GM21528 (cell line): ENCODE results near the gene TNPO1.
A peak's percentile ranks its signal among the peaks of the same experiment; 100 is the strongest.

Experiments
- ATAC-seq: cut with Tn5 transposase; IDR thresholded peaks from one replicate; pipeline ENCODE4 v1.9.1; 2021; ENCODE audit warnings: mild to moderate bottlenecking, moderate library complexity; ENCODE audit not compliant: unreplicated experiment, low FRiP score

Gene TNPO1

DNA sequence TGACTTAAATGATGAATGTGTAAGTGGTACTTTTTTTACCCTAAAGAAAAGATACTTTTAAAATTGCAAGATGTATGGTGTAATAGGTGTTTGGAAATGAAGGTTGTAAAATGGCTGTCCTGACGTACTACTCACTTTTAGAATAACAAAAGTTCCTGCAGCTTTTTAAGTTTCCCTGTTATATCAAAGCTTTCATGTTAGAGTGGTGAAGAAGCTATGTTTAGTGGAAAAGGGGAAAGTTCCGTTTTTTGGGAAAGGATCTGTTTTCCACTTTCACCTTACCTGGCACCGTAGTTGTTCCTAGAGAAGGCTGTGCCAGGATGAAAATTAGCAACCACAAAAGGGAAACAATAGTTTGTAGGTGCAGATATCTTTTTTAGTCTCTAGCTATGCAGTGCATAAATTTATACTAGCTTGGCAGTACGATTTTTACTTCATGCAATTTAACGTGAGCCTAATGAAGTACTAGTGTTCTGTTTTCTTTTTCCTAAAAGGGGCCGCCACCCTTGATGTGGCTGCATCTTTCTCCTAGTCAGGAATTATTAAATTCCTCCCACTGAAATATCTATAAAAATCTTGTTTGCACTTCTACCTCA lies 1.3 kb downstream of the TNPO1 start:
- ATAC-seq = no peak

DNA sequence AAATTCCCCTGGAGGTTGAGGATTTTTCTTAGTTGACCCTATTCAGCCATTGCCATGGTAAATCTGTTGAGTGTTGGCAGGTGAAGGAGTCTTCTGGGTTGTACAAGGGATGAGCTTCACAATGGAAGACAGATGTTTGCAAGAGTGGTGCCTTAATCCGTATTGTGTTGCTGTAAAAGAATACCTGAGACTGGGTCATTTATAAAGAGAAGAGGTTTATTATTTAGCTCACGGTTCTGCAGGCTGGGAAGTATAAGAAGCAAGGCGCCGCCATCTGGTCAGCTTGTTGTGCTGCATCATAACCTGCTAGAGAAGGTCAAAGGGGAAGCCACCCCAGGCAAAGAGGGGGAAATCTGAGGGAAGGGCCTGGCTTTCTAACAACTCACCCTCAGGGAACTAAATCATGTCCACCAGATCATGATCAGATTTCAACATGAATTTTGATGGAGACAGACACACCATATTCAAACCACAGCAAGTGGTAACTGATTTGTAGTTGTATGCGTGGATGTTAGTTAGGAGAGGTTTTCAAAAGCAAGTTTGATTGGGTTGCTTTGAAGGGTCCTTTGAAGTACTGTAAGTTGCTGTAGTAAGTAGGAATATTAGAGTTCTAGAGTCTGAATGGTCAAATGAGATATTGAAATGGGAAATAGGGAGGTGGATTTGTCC lies 2.5 kb downstream of the TNPO1 start:
- ATAC-seq = no peak

DNA sequence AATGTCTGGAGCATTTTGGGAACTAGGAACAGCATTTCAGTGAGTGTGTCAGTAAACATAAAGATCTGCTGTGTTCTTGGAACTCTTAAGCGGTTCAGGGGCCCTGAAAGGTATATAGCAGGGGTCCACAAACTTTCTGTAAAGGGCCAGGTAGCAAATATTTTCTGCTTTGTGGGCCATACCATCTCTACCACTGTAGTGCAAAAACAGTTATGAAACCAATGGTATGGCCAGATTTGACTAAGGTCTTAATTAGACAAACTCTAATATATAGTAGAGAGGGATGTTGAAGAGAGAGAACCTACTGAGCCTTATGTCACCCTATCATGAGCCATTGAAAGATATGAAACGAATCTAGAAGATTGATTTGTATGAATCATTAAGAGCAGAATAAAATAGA lies 5.3 kb downstream of the TNPO1 start:
- ATAC-seq = no peak

GRCh38 chr5:72822944-72823343 lies 6.5 kb downstream of the TNPO1 start:
- ATAC-seq = no peak

GRCh38 chr5:72829707-72830106 lies 13.2 kb downstream of the TNPO1 start:
- ATAC-seq = no peak

DNA sequence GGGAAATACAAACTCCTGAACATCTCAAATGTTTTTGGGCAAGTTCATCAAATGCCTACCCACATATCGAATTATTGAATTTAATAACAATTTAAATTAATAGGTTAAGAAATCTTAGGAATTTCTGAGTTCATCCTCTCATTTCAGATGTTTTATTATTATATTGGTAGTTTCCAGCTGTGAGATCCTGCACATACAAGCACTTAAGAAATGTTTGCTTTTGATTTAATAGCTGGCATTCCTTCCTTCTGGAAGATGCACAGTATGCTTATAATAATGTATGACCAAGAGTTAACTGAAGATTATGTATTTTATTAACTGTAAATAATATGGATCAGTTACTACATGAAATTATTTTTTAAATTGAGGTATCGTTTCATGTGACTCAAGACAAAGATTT lies 13.9 kb downstream of the TNPO1 start:
- no peak for ATAC-seq

DNA sequence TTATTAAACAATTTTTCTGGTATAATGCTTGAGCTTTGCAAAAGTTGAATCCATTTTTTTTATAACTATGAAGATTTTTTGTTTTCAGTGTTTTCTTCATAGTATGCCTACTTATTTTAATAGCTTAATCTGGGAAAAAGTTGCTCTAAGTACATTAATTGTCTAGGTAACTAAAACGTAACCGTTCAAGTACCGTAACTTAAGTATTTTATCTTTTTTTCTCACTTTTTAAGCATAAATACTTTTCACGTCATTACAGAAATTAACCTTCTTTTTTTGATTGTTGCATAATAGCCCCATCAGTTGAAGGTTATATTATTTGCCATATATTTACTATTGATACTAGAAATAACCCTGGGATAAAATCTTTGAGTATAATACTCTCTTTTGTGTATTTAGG lies 15.2 kb downstream of the TNPO1 start:
- no peak for ATAC-seq

DNA sequence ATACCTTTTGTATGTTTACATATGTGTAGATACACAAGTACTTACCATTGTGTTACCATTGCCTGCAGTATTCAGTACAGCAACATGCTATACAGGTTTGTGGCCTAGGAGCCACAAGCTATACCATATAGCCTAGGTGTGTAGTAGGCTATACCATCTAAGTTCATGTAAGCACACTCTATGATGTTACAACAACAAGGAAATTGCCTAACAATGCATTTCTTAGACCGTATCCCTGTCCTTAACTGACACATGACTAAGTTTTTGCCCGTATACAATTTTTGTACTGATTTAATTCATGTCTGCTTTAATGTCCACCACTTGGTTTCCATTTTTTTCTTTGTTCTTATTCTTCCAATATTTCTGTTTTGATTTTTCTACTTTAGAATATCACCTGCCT lies 18.5 kb downstream of the TNPO1 start:
- ATAC-seq = no peak

DNA sequence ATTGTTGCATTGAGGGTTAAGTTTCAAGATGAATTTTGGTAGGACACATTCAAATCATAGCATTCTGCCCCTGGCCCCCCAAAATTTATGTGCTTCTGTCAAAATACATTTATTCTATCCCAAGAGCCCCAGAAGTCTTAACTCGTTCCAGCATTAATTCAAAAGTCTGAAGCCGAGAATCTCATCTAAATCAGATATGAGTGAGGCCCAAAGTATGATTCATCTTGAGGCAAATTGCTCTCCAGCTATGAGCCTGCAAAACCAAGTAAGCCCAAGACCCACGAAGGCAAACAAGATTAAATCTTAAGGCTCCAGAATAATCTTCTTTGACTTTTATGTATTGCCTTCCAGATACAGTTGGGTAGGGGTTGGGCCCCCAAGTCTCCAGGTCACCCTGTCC lies 19.2 kb downstream of the TNPO1 start:
- no peak for ATAC-seq

GRCh38 chr5:72836810-72837209 lies 20.3 kb downstream of the TNPO1 start:
- no peak for ATAC-seq

- no peak for ATAC-seq
These were observed 21.1 kb downstream of the TNPO1 start for GRCh38 chr5:72837524-72838096.

- no peak for ATAC-seq
These were observed 23.6 kb downstream of the TNPO1 start for GRCh38 chr5:72840041-72840440.

GRCh38 chr5:72841756-72842535 lies 25.5 kb downstream of the TNPO1 start:
- ATAC-seq = no peak

DNA sequence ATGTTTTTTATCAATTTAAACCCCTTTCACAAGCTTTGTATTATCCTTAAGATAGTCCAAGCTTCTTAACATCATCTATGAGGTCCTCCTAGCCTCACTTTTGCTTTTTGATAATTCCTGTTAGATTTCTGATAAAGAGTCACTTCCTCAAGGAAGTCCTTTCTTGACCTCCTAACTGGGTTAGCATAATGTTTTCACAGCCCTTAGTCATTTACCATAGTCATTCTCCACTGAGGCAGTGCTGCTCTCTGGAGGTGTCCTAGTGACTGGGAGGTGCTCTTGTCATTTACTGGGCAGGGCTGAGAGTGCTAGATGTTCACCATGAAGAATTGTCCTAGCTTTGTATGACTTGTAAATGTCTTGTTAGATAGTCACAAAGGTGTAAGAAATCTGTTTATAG lies 26.4 kb downstream of the TNPO1 start:
- ATAC-seq = no peak

- no peak for ATAC-seq
These were observed 27.8 kb downstream of the TNPO1 start for GRCh38 chr5:72844218-72844603.

GRCh38 chr5:72845889-72846288 lies 29.4 kb downstream of the TNPO1 start:
- no peak for ATAC-seq

GRCh38 chr5:72846483-72846882 lies 30.0 kb downstream of the TNPO1 start:
- no peak for ATAC-seq

DNA sequence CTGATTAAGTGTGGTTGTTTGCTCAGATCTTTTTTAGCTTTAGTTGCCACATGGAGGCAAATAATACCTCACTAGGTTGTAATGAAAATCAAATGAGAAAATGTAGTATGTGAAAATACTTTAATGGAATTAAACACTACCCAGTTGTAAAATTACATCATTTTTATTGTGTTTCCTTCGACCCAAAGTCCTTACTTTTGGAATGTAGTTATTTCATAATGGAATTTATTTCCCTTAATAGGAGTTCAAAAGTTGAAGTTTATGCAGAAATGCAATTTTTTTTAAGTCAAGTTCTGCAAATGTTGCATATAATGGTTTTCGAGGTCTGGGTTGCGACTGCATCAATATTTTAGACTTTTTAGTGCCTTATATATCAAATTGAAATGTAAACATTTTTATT lies 31.0 kb downstream of the TNPO1 start:
- no peak for ATAC-seq

DNA sequence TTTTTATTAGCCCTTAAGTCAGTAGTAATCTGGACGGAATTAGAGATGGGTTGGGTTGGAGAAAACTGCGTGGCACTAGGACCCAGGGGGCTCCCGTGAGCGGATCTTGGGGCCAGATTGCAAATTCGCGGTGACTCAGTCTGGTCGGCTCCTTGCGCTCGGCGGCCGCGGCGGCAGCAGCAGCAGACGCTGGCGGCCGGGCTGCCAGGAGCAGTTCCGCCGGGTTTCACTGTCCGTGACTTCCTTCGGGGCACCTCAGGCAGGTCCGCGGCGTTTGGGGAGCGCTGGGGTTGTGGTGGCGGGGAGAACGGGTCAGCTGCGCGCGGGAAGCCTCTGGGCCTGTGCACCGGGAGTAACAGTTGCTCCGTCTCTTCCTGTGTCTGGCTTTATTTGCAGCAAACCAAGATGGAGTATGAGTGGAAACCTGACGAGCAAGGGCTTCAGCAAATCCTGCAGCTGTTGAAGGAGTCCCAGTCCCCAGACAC lies 31.6 kb downstream of the TNPO1 start:
- ATAC-seq = peak; percentile 81

DNA sequence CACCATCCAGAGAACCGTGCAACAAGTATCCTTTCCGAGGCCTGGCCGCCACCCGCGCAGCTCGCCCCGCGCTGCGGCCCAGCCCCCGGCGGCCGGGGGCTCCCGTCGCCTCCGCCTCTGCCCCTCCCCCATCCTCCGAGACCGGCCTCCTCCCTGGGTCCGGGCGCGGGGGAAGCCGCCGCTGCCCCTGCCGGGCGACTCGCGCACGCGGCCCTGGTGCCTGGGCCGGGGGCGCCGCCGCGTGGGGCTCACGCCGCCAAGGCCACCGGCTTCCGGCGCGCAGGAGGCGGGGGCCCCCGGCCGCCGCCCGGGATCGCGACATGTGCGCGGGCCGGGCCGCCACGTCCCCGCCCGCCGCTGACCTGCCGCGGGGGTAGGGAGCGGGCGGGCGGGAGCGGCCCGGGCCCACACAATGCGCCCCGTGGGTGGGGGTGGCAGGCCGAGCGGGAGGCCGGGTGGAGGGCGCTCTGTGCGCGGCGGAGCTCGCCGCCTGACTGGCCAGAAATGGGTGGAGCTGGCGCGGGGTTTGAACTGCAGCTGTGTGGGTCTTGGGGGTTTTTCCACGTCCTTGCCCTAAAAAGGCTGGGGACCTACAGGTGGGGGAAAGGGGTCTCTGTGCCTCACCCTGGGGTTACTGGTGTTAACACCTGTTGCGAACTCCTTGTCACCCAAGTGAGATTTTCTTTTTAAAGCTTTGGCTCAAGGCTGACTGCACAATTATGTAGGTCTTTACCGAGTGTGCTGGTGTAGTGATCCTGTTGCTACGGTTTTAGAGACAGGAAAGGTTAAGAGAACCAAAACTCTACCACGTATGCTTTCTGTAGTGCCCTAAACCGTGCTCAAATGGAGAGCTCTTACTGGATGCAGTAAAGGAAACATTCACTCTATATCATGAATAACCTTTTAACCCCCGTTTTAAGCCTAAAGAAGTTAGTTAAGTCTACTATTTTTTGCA lies 32.3 kb downstream of the TNPO1 start:
- ATAC-seq = peak; percentile 65
